ENCODE data around the gene RET. TPM values are rescaled to one million over a fixed set of nuclear protein-coding genes. Genes with fewer than 3 reads are reported as not detected.

The RET gene
- 0.51 and 0.65 TPM in 2 replicates for total RNA-seq

GRCh38 chr10:43076876-43077420 is at the start of gene RET:
TSS of gene RET (plus strand) at chr10:43077069. CDS start at chr10:43077259, 190 bp downstream.

GRCh38 chr10:43138021-43138756 is 61.3 kb downstream of the RET start, which contains the start of gene CSGALNACT2:
TSS of gene CSGALNACT2 (plus strand) at chr10:43138445. CDS start at chr10:43155150, 16,705 bp downstream.

Other genes starting within 250 kb of the RET start
- gene CSGALNACT2, start 61.4 kb downstream of the RET start, total RNA-seq, result 5.1 and 5.3 TPM in 2 replicates
- gene RASGEF1A, start 190.0 kb downstream of the RET start, total RNA-seq, result 1.8 and 2.5 TPM in 2 replicates